Measurements from ENCODE around the gene SLC6A6.

GRCh38 chr3:14538451-14539088 lies 136.2 kb downstream of the SLC6A6 start:
- no peak for TF ChIP-seq CTCF (IDR thresholded peaks at IDR 0.05)
- TF ChIP-seq POLR2A (IDR thresholded peaks at IDR 0.05), result no peak
